Dedifferentiated amniotic fluid mesenchymal stem cell (primary cell): Measurements from ENCODE around the gene ZNF716.
"Not testable (repeated sequence)": the region's sequence is repeated elsewhere in the genome, so short reads cannot be mapped to it uniquely, and the experiment has no call there.

Experiments used
- DNase-seq: peaks from one replicate; pipeline ENCODE4 v3.0.0-alpha.2; 2016; ENCODE audit errors: extremely low spot score

Gene ZNF716

DNA sequence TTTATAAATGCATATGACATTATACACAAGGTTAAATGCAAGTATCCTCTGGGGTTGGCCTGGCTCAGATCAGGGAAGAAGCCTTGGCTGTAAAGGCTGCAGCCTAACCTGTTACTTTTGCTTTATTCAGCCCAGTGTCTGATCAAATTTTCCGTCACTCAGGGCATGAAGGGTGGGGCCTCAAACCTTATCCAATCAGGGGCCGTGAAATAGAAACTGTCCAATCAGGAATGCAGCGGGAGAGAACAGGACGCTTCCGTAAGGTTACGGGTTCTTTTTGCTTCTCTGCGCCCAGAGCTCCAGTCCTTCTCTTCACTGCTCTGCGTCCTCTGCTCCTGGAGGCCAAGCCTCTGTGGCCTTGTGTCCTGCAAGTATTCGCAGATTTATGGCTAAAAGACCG lies at the start of gene ZNF716:
Gene ZNF716, plus strand, starts transcription at position 274 of the 400 bp plus-strand sequence. Its CDS starts 112 bp downstream, at position 386.
- no peak for DNase-seq

DNA sequence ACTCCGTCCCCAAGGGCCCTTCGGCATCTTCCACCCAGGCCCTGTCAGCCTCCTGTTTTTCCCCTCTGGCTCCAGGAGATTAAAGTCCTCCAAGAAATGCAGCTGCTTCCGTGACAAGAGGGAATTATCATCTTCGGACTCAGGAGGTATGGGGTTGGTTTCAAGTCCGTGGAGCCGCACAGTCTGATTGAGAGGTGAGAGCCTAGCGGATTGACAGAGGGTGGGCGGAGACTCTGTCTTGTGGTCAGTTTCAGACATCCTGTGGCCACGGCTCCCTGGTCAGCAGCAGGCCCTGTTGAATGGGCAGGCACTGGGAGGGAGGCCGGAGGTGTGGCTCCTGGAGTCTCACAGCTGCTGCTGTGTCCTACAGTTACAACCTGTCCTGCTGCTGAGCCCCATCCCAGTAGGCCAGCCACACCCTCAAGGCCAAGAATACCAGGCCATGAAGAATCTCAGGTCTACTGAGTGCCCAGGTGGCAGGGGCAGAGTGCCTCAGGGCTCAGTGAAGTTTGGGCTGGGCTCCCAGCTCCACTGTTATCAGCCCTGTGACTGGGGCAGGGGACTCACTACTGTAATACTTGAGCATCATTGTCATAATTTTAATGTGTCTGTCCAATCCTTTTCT lies 49.3 kb upstream of the ZNF716 start:
- DNase-seq: no peak

DNA sequence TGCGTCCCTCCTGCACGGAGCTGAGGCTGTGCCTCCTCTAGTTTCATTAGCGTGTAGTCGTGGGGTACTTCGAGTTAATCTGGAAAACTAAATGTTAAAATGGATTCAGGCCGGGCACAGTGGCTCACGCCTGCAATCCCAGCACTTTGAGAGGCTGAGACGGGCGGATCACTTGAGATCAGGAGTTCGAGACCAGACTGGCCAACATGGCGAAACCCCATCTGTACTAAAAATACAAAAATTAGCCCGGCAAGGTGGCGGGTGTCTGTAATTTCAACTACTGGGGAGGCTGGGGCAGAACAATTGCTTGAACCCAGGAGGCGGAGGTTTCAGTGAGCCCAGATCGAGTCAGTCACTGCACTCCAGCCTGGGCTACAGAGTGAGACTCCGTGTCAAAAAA lies 46.9 kb upstream of the ZNF716 start:
- DNase-seq: not testable (repeated sequence)

DNA sequence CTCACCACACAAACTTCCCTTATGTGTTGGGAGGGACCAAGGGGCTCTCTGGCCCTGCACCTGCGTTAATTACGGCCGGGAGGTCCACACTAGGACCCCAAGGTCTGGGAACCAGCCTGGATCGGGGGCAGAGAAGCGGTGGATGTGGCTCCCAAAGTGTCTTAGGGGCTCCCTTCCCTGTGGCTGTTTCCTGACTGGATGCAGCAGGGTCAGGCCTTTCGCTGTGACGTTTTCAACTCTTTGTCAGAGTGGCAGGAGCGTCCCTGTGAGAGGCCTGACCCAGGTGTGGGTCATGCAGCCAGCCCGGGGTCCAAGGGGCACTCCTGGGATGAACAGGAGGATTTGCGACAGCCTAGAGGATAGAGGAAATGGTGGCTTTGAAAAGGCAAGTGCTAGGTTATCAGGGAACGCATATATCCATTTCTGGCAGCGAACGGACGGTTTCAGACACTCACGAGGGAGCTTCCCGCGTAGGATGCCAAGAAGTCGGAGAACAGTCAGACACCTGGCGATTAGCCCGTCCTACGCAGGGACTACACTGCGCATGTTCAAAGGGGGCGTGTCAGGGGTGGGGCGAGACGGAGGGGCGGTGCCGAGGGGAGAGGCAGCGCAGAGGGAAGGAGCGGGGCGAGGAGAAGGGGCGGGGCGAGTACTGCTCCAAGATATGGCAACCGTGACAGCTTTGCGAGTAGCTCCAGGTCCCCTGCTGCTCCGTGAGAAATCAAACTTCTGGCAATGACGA lies 46.2 kb upstream of the ZNF716 start:
- no peak for DNase-seq

DNA sequence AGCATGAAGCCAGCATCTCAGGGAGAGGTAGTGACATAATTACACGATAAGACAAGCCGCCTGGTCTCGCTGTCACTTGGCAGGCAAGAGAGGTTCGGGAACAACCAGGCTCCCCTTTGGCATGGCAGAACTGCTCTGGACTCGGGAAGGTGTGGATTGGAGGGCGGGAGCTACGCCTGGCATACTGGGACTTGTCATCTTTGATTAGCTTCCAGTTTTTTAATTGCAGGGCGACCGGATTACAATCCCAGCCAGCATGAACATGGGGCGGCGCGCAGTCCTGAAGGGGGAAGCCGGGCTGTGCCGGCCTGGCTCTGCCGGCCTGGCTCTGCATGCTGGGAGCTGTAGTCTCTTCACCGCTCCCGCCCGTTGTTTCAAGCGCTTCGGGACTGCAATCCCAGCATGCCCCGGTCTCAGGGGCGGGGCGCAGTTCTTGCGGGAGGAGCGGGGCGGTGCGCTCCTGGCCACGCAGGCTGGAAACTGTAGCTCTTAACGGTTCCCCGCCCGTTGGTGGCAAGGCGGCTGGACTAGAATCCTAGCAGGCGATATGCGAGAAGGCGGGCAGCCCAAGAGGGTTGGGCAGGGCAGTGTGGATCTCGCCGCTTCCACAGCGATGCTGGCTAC lies 45.5 kb upstream of the ZNF716 start:
- DNase-seq: no peak

DNA sequence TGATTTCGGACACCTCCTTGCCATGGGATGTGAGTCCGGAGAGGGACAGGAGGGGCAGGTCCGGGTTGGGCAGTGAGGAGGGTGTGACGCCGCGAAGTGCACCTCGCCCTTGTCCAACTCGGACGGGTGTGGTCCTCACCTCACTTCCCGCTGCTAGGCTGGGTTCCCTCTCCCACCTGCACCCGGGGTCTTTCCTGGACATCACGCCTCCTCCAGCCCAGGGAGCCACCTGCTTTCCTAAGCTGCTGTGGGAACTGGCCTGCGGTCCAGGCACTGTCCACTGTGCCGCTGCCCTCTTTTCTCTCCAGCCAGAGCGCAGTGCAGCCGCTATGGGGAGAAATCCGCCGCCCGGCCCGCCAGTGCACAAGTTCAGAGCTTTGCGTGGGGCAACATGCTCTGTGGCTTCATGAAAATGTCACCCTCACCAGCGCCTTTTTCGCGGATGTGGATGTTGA lies 45.0 kb upstream of the ZNF716 start:
- DNase-seq: no peak

DNA sequence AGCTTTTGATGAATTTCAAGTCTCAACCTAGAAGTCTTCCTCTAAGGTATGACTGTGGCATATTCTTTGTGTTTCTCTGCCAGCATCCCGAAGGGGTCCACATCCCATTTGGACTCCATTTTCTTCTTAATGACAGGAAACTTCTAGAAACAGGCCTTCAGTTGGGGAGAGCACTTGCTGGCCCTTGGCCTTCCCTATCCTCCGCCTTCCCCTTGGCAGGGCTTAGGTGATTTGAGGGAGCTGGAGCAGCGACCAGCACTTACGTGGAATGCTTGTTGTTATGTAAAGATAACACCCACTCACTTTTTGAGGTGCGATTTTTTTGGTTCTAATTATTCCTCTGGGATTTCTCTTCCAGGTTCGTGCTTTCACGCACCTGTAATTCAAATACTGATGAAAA lies 42.9 kb upstream of the ZNF716 start:
- DNase-seq: no peak

DNA sequence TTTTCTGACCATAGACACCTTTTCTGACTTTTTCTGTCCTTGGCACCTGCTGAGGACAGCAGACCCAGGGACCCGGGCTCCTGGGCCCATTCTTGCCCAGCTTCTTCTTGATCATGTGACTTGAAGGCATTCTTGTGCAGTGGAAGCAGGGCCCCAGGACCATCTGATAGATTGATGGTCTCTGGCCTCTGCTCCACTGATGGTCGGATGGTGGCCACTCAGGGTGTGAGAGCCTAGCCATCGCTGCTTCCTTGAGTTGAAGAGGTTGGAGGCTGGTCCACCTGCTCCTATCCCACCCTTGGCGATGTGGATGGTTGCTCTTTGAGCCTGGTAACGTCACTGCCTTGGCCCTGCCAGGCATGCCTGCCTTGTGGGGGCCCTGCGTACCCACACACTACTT lies 37.8 kb upstream of the ZNF716 start:
- no peak for DNase-seq

DNA sequence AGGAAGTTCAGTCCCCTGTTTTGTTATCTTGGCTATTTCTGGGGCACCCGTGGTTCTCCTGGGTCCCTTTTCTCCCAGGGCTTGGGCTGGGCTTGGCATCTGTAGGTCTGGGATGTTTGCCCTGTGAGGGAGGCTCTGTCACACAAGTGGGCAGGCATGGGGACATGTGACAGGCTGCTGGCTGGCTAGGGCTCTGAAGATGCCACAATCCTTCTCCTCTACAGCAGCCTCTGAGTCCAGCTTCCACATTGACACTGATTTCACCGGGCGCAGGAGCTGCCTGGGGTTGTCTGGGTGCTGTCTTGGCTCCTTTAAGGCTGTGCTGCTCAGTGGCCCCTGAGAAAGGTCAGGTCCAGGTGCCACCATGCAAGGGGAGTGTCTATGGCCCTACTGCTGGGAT lies 37.4 kb upstream of the ZNF716 start:
- DNase-seq: no peak

DNA sequence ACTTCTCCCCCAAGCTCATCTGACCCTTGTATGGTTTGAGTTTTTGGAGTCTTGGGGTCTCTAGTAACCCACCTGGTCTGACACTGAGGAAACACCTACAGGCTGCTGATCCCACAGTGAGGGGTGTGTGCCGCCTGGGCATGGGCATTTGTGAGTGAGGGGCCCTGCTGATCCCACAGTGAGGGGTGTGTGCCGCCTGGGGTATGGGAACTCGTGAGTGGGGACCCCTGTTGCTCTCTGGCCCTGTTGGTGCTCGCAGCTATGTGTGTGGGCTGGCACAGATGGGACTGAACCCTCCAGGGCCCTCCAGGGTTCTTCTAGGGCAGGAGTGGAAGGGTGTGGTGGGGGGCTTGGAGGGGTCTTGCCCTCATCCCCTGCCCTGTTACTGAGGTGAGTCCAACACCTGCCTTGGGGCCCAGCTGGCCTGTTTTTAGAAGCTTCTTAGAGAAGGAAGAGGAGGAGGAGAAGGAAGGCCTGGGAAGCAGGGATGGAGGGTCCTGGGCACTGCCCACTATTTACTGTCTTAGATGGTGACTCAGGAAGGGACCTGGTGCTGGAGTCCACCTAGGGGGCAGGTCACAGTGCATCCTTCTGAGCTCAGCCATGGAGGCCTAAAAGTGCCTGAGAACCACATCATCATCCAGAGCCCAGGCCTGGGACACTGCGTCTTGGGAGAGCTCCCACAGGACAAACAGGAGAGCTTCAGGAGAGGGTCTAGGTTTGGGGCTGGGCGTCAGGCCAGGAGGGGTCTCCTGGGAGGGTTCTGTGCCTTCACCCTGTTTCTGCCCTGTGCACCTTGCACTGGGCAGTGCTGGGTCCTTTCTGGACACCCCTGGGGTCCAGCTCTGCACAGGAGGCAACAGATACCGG lies 36.2 kb upstream of the ZNF716 start:
- DNase-seq: no peak

DNA sequence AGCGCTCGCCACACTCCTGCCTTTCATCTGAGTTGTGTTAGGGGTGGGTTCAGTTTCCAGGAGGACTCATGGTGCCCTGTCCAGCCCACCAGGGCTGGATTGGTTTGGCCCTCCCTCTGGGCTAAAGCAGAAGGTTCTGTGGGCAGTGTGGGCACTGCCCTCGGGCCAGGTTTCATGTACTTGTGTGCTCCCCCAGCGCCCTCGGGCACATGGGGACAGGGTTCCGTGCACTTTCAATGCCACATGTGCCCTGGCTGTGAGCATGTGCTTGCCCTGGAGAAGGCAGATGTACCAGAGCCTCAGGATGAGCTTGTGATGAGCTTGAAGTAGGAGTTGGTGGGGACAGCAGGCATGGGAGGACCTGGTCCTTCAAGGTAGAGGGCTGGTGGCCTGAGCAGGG lies 35.6 kb upstream of the ZNF716 start:
- DNase-seq: no peak

DNA sequence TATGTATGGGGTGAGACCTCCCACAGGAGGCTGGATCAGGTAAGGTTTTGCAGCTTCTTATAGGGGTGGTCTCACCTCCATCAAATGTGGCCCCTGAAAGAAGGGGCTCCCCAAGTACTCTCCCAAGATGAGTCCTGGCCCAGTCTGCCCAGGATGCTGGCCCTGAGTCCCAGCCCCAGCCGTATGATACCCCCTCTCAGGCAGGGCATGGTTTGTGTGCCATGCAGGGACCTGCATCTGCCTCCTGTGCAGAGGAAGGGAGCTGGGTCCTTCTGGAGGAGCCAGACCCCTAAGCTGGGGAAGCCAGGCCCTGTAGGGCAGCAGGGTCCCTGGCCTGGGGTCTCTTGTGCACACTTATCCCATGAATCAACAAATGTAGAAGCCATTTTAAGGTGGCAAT lies 35.1 kb upstream of the ZNF716 start:
- no peak for DNase-seq

DNA sequence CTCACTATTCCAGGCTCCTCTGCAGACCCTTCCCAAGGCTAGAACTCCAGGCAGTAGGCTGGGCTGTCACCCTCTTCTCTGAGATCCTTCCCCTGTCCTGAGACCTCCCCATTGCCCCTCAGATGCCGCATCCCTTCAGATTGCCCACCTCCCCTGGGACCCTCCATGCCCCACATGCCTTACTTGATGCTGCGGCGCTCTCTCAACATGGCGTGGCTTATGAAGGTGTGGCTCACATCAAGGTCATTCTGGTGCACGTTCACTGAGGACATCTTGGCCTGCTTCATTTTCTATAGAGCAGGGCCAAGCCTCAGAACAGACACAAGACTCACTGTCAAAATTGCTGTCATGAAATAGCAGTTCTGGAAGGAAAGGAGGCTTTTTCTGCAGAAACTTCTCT lies 34.7 kb upstream of the ZNF716 start:
- DNase-seq: no peak

DNA sequence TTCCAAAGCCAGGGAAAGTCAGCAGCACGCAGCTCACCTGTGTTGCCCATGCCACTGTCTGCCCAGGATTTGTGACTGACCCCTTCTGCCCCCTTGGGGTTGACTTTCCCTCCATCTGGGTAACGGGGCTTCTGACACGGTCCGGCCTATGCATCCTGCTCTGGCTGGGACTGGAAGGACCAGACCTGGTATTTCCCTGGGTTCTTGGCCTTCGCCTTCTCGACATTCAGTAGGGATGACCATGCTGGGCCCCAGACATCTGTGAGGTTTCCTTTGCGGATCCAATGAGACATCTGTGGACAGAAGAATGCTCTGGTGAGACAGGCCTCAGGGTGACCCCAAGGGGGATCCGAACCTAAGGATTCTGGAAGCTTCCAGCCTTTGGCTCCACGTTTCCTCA lies 34.2 kb upstream of the ZNF716 start:
- no peak for DNase-seq

DNA sequence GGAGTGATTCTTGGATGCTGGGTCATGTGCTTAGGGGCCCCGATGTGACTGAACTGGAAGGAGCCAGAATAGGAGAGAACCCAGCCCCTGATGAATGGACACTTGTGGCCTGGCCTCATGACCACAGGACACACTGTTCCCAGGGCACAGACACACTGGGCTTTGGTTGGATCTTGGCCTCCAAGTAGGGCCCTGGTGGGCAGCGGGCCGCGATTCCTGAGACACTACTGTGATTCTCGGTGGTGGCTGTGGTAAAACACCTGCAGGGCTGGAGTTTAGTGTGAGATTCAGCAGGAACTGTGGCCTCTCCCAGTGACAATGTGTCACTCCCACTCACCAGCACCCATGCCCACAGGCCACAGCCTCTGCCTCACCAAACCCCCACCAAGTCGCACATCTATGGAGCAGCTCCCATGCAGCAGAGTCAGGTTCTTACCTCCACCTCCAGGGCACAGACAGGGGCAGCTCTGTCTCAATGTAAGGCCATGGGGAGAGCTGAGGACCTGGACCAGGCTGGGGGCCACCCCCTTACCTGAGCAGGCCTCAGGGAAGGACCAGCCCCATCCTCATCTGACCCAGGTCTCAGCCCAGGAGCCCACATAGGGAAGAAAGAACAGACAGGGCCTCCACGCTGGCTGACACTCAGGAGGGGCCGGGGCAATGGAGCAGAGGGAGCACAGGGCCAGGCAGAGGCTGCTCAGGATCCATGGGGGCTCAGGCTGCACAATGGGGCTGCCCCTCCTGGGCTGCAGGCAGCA lies 33.2 kb upstream of the ZNF716 start:
- no peak for DNase-seq

DNA sequence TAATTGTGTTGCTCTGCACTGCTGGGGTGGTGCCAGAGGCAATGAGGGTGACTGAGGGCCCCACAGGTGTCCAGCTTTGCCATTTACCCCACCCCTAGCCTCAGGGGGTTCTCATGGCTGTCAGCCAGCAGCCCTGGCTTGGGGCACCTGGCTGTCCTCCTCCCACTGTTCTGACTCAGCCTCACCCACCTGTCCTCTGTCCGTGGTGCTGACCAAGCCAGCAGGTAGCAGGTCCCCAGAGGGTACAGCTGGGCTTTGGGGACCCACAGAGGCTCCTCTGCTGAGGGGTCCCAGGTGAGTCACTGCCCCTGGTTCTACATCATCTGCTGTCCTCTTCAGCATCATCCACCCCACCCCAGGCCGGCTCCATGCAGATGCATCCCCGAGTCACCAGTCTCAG lies 32.2 kb upstream of the ZNF716 start:
- DNase-seq: no peak

DNA sequence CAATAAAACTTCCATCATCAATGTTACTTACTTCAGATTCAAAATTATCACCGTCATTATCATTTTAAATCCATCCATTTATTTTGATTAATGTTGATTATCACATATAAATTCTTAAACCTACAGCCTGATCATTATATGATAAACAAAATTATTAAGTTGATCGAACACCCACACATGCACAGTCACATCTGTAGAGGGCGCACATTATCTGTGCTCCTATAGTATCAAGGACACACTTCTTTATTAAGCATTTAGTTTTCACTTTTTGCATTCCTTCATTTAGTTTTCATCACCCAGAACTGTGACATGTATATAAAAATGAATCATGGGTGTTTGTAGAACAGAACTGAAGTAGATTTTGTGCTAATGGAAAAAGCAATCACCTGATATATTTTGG lies 26.2 kb upstream of the ZNF716 start:
- no peak for DNase-seq

DNA sequence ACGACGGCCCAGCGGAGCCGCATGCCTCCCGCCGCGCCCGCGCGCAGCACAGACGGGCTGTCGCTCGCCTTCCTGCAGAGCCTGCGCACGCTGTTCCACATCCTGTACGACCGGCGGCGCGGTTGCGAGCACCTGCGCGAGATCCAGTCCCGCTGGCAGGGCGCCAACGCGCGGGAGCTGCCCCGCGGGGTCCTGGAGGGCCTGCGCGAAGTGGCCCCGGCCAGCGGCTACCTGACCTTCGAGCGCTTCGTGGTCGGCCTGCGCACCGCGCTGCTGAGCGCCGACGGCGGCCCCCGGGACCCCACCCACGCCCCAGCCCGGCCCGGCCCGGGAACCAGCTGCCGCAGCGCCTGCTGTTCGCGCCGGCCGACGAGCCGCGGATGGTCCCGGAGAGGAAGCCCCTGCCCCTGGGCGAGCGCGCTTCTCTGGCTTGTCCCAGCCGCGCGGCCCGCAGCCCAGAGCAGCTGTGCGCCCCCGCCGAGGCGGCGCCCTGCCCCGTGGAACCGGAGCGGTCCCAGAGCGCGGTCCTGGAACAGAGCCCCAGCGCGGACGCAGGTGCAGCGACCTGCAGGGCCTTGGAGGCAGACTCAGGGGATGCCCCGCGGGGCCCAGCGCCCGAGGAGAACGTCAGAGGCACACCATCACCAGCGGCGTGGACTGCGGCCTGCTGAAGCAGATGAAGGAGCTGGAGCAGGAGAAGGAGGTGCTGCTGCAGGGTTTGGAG lies 25.3 kb upstream of the ZNF716 start:
- no peak for DNase-seq

DNA sequence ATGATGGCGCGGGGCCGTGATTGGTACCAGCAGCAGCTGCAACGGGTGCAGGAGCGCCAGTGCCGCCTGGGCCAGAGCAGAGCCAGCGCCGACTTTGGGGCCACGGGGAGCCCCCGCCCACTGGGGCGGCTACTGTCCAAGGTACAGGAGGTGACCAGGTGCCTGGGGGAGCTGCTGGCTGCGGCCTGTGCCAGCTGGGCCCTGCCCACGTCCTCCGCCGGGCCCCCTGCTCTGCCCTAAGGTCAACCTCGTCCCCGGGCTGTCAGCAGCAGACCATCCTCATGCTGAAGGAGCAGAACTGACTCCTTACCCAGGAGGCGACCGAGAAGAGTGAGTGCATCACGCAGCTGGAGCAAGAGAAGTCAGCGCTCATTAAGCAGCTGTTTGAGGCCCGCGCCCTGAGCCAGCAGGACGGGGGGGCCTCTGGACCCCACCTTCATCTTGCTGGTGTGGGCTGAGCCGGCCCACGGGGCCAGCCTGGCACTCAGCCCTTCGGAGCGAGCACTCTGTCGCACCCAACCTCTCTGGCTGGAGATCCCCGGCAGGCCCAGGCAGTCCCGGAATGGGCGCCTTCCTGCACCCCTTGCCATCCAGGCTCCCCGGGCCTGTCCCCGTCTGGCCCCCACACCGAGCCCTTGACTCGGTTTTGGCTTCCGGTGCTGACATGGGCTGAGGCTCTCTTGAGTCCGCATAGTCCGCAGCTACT lies 24.6 kb upstream of the ZNF716 start:
- no peak for DNase-seq

DNA sequence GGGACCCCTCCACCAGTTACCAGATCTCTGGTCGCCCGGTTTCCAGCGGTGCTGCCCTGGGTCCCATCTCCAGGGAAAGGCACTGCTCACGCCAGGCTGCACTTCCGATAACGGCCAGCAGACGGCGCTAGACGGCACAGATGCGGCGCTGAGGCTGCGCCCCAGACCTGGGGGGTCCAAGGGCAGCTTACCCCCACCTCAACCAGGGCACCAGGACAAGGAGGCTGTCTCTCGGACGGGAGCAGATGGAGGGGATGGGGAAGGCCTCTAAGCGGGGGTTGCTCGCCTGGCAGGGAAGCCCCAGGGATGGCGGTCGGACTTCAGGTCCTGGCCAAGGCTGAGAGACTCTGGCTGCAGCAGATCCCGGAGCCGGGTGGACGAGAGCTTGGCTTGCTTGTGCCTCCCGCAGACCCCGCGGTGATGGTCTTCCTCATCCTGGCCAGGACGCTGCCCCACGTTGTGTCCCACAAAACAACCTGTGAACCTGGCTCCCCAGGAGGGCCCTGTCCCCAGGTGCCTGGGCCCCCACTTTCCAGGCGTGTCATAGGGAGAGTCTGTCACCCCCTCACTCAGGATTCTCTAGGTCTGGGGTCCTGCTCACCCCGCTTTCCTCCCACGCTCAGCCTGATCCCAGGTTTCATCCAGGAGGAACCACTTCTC lies 23.9 kb upstream of the ZNF716 start:
- no peak for DNase-seq
